Effector CD4-positive, alpha-beta T cell (primary cell): ENCODE results near the gene CKLF.
A peak's percentile ranks its signal among the peaks of the same experiment; 100 is the strongest.
"Not testable (repeated sequence)": the region's sequence is repeated elsewhere in the genome, so short reads cannot be mapped to it uniquely, and the experiment has no call there.

Experiments used
- DNase-seq: peaks from one replicate; pipeline ENCODE4 v3.0.0-alpha.2; 2020

The CKLF gene

GRCh38 chr16:66599726-66600125 is 47.4 kb downstream of the CKLF start:
- DNase-seq: no peak

DNA sequence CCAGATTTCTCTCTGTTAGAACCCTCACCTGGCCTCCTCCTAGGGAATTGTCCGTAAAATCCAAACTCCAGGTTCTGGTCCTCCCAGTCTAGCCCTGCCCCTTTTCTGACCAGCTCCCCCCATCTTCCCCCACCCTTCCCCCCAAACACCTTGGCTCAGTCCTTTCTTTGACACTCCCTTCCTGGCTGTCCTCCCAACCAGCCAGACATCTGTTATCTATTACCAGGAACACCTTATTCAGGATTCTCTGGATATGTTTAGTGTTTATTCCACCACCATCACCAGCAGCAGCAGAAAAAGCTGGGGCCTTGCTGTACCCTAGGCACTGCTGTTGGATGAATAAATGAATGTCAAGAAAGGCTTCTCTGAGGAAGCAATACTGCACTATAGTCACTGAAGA is 48.1 kb downstream of the CKLF start:
- no peak for DNase-seq

DNA sequence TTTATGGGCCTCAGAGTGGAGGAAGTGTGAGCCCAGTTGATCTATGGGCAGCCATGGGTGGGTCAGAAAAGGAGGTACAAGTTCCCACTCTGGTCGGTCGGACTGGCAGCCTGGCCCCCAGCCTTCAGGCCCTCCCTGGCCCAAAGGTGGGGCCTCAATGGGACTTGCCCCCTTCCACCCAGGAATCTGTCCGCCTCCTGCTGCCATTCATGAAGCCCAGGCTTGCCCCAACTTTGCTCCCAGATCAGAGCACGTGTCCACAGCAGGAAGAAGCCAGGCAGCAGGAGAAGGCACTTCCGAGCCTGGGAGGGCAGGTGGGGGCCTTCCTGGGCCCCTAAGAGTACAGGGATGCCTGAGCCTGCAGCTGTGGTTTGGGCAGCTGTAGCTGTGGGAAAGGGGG is 49.1 kb downstream of the CKLF start:
- DNase-seq: no peak

DNA sequence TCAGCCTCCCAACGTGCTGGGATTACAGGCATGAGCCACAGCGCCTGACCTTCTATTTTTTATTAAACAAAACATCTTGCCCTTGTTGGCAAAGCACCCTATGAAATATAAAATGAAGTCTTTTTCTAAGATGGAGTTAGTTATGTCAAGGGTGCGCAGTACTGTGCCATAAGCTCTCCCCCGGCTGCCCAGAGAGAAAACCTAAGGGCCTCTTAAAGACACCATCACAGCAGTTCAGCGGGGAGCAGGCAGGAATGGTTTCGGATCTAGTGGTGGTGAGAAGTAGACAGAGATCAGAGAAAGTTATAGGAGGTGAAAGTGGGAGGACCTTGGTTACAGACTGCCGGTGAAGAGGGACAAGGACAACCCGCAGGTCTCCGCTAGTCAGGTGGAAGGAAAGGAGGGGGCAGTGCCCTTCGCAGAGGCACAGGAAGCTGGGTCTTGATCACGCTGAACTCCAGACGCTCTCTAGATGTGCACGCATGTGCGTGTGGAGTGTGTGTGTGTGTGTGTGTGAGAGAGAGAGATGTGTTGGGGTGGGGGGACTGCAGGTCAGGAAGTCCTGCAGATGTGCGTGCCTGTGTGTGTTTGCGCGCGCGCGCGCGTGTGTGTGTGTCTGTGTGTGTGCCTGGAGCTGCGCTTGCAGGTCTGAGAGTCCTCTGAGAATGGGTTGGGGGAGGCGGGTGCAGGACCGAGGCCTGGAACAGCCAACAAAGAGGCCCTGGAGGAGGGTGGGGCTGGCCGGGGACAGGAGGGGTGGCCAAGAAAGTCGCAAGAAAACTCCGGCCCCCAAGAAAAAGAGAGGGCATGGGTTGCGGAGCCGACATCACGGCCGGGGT is 51.4 kb downstream of the CKLF start:
- DNase-seq: peak; percentile 60

DNA sequence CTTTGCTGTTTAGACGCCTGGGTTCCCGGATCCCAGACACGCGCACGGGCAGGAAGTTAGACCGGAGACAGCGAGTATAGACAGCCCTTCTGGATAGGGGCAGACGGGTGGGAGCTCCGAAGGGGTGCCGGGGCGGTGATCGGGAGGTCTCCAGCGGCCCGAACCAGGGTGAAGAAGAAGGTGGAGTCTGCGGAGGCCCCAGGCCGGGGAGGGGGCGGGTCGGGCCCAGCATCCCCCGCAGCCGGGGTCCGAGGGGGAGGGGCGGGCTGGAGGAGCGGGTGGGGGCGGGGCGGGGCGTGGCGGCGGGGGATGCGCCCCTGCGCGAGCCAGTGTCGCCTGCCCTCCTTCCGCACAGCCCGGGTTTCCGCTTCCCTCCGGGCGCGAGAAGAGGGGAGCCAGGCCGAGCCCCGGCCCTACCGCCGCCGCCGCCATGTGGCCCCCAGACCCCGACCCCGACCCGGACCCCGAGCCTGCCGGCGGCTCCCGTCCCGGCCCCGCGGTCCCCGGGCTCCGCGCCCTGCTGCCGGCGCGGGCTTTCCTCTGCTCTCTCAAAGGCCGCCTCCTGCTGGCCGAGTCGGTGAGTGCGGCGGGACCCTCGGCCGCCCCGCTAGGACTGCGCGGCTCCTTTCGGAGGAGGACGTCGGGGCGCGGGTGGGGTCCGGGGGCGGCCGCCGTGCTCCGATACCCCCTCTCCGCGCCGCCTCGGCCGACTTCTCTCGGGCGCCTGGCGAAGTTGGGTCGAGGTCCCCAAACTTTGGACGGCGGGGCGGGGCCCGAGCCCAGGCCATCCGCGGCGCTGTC is 52.2 kb downstream of the CKLF start, which contains the start of gene CMTM3:
TSS of gene CMTM3 (plus strand) at position 329 of the 801 bp plus-strand sequence. CDS start at position 431, 102 bp downstream.
- DNase-seq: peak; percentile 58

GRCh38 chr16:66605177-66605978 is 53.0 kb downstream of the CKLF start:
- peak; percentile 27 for DNase-seq

DNA sequence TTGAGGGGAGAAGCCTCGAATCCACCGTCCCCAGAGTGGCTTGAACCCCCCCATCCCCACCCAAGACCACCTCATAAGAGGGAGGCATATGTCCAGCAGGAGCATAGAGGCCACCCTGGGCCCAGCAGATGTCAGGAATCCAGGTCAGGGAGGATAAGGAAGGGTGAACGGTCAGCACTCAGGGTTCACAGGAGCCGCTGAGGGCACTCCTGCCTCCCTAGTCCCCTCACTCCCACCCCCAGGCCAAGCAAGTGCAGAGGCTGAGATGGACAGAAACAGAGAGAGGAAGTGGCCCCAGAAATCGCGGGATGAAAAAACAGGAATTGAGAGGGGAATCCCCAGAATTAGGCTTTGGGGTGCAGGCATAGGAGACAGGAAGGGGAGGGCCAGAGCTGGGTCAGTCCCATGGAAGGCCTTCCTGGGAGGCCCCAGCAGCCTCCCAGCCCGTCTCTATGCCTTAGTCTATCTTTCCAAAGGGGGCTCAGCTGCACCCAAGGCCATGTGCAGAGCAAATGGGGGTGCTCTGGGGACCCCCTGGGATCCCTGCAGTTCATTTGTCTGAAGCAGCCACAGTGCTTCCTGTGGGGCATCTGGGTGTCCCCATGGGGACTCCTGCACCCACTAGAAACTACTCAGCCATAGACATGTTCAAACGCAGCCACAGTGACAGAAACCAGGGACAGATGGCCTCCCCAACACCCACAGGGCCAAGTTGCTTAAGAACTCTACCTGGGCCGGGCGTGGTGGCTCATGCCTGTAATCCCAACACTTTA is 53.8 kb downstream of the CKLF start:
- DNase-seq: no peak

- DNase-seq: peak; percentile 79
Observed at GRCh38 chr16:66608241-66609138, 56.1 kb downstream of the CKLF start.

- no peak for DNase-seq
Observed at GRCh38 chr16:66609139-66609510, 56.7 kb downstream of the CKLF start.

- DNase-seq: no peak
Observed at GRCh38 chr16:66610111-66610820, 57.9 kb downstream of the CKLF start.

- not testable (repeated sequence) for DNase-seq
Observed at GRCh38 chr16:66611911-66612310, 59.5 kb downstream of the CKLF start.

- DNase-seq: no peak
Observed at GRCh38 chr16:66612422-66612821, 60.0 kb downstream of the CKLF start.

- DNase-seq: no peak
Observed at GRCh38 chr16:66614161-66614802, 61.9 kb downstream of the CKLF start.
